GM12878 (cell line): Measurements from ENCODE around the gene MOV10L1. TPM values are rescaled to one million over a fixed set of nuclear protein-coding genes. Genes with fewer than 3 reads are reported as not detected.

Source experiments
- ATAC-seq: fragments of 200-7000 bp; cut with Tn5 transposase; 3 replicates; pipeline ENCODE4 v1.9.1; 2020; ENCODE audit warnings: mild to moderate bottlenecking, moderate library complexity
- BruUV-seq: library from RNA; stranded (reverse); fragments of 400-500 nt; replicated peaks from 2 replicates; lab custom pipeline; 2021; lab: Mats Ljungman, UMichigan
- CTCF ChIA-PET: fragments of 300-600 bp; sonication (Branson Sonifier 250); formaldehyde crosslinking; extraction: SDS; loops from one replicate; lab custom pipeline; 2021; ENCODE audit warnings: inconsistent platforms; lab: Yijun Ruan, JAX
- POLR2A ChIA-PET: fragments of 350-600 bp; formaldehyde crosslinking; extraction: SDS; loops from one replicate; lab custom pipeline; 2021; ENCODE audit warnings: inconsistent platforms; lab: Charles Lee
- RAD21 ChIA-PET: fragments of 300-600 bp; sonication (Branson Sonifier 250); formaldehyde crosslinking; loops from one replicate; lab custom pipeline; 2023; ENCODE audit warnings: antibody characterized with exemption; ENCODE audit not compliant: unreplicated experiment; lab: Charles Lee
- SMC1A ChIA-PET: fragments of 300-600 bp; sonication (Branson Sonifier 250); formaldehyde crosslinking; loops from one replicate; lab custom pipeline; 2023; ENCODE audit not compliant: unreplicated experiment, uncharacterized antibody; lab: Charles Lee
- DNase-seq: peaks from one replicate; pipeline ENCODE4 v3.0.0-alpha.2; 2011; ENCODE audit warnings: low read depth, low spot score
- FAIRE-seq: peaks from 3 replicates; lab custom pipeline; 2011; peaks lifted over from hg19 to GRCh38; lab: Jason Lieb, UNC
- H2AFZ ChIP-seq: 2 replicates; pipeline ENCODE4 v1.6.0; 2011; ENCODE audit warnings: low read depth, low read length, control low read depth; ENCODE audit not compliant: control insufficient read depth
- H3K27ac ChIP-seq: 2 replicates; pipeline ENCODE4 v1.5.1; 2011; ENCODE audit warnings: control low read depth; ENCODE audit not compliant: control insufficient read depth, insufficient read depth
- H3K27me3 ChIP-seq, 2 experiments: replicated peaks in 1 of 2; 2 replicates each; pipeline versions ENCODE4 v1.6.0 to v1.6.1; 2011; ENCODE audit warnings: low read length in 1 of 2; ENCODE audit not compliant: control insufficient read depth in 2 of 2, insufficient read depth in 2 of 2
- H3K36me3 ChIP-seq, 2 experiments: 2 replicates each; pipeline ENCODE4 v1.5.1; 2011; ENCODE audit warnings: low read length in 1 of 2; ENCODE audit not compliant: control insufficient read depth in 2 of 2, insufficient read depth in 2 of 2
- H3K4me1 ChIP-seq: 2 replicates; pipeline ENCODE4 v1.6.1; 2011; ENCODE audit warnings: mild to moderate bottlenecking, low read length, moderate library complexity, mixed read lengths; ENCODE audit not compliant: control insufficient read depth, insufficient read depth
- H3K4me2 ChIP-seq: 2 replicates; pipeline ENCODE4 v1.6.0; 2011; ENCODE audit warnings: control low read depth; ENCODE audit not compliant: control insufficient read depth, insufficient read depth
- H3K4me3 ChIP-seq: fragments of 200-600 bp; sonication (generic); 2 replicates; pipeline ENCODE4 v1.5.1; 2016
- H3K79me2 ChIP-seq: 2 replicates; pipeline ENCODE4 v1.6.0; 2011; ENCODE audit warnings: low read length; ENCODE audit not compliant: control insufficient read depth, insufficient read depth
- H3K9ac ChIP-seq: 2 replicates; pipeline ENCODE4 v1.8.0; 2011; ENCODE audit warnings: low read length, control low read depth, mixed read lengths; ENCODE audit not compliant: control insufficient read depth, insufficient read depth
- H3K9me3 ChIP-seq: replicated peaks from 3 replicates; pipeline ENCODE4 v1.5.1; 2011; ENCODE audit warnings: mild to moderate bottlenecking, low read length; ENCODE audit not compliant: control insufficient read depth, insufficient read depth
- H4K20me1 ChIP-seq: 2 replicates; pipeline ENCODE4 v1.6.0; 2011; ENCODE audit not compliant: control insufficient read depth, insufficient read depth
- BHLHE40 ChIP-seq, 2 experiments: fragments of 450-650 bp in 1 of 2; IDR thresholded peaks; 2 replicates each; pipeline ENCODE4 v1.6.1; 2011 to 2017; ENCODE audit warnings: low read depth in 2 of 2, borderline replicate concordance in 1 of 2, improper control_type of control experiment in 1 of 2, low read length in 1 of 2, mild to moderate bottlenecking in 1 of 2
- CBFB ChIP-seq: IDR thresholded peaks from 2 replicates; pipeline ENCODE4 v1.6.1; 2016; ENCODE audit warnings: antibody characterized with exemption, low read depth
- CEBPB ChIP-seq, 2 experiments: fragments of 150-350 bp in 1 of 2; IDR thresholded peaks; 2 replicates each; pipeline ENCODE4 v1.6.1; 2012 to 2014; ENCODE audit warnings: low read depth in 2 of 2, low read length in 2 of 2, borderline replicate concordance in 1 of 2, inconsistent platforms in 1 of 2
- CHD4 ChIP-seq: fragments of 200-600 bp; sonication (generic); IDR thresholded peaks from 2 replicates; pipeline ENCODE4 v1.6.1; 2016; ENCODE audit warnings: mild to moderate bottlenecking
- CREB1 ChIP-seq: IDR thresholded peaks from 2 replicates; pipeline ENCODE4 v1.6.1; 2012; ENCODE audit warnings: low read depth, mild to moderate bottlenecking, inconsistent platforms
- FOS ChIP-seq: IDR thresholded peaks from 3 replicates; pipeline ENCODE4 v1.6.1; 2011; ENCODE audit warnings: borderline replicate concordance; ENCODE audit not compliant: insufficient read length; ENCODE audit errors: extremely low read depth
- HDAC2 ChIP-seq: fragments of 200-600 bp; sonication (generic); IDR thresholded peaks from 2 replicates; pipeline ENCODE4 v1.6.1; 2017
- HDAC6 ChIP-seq: fragments of 200-600 bp; sonication (generic); IDR thresholded peaks from one replicate; pipeline ENCODE4 v1.8.0; 2017; ENCODE audit warnings: antibody characterized with exemption; ENCODE audit not compliant: unreplicated experiment
- IKZF1 ChIP-seq: fragments of 450-650 bp; conservative IDR thresholded peaks from 2 replicates; pipeline ENCODE4 v1.6.1; 2017; ENCODE audit warnings: antibody characterized with exemption, mild to moderate bottlenecking
- KDM1A ChIP-seq: fragments of 200-600 bp; sonication (generic); IDR thresholded peaks from 2 replicates; pipeline ENCODE4 v1.6.1; 2016; ENCODE audit warnings: borderline replicate concordance
- POLR2AphosphoS2 ChIP-seq: IDR thresholded peaks from 2 replicates; pipeline ENCODE4 v1.6.1; 2011; ENCODE audit warnings: low read depth, mild to moderate bottlenecking, low read length, improper control_type of control experiment, moderate library complexity
- TCF12 ChIP-seq: IDR thresholded peaks from 2 replicates; pipeline ENCODE4 v1.6.1; 2011; ENCODE audit warnings: low read depth, mild to moderate bottlenecking, low read length
- WRNIP1 ChIP-seq: IDR thresholded peaks from 2 replicates; pipeline ENCODE4 v1.6.1; 2011; ENCODE audit warnings: low read depth, low read length, improper control_type of control experiment, borderline replicate concordance
- YBX1 ChIP-seq: fragments of 450-650 bp; IDR thresholded peaks from 2 replicates; pipeline ENCODE4 v1.6.1; 2016; ENCODE audit warnings: antibody characterized with exemption
- ZNF207 ChIP-seq: fragments of 450-650 bp; IDR thresholded peaks from 2 replicates; pipeline ENCODE4 v1.6.1; 2014; ENCODE audit warnings: antibody characterized with exemption, mild to moderate bottlenecking, borderline replicate concordance
- ZNF217 ChIP-seq: fragments of 450-650 bp; IDR thresholded peaks from 2 replicates; pipeline ENCODE4 v1.6.1; 2017; ENCODE audit warnings: antibody characterized with exemption, mild to moderate bottlenecking
- ZNF384 ChIP-seq: IDR thresholded peaks from 2 replicates; pipeline ENCODE4 v1.6.1; 2012; ENCODE audit warnings: low read depth, mild to moderate bottlenecking, low read length, improper control_type of control experiment, borderline replicate concordance
- WGBS: methylation state at CpG from one replicate; pipeline ENCODE4 v1.1.6; 2016; ENCODE audit warnings: low lambda C conversion rate; ENCODE audit not compliant: insufficient replicate concordance, insufficient coverage; ENCODE audit errors: missing lambda C conversion rate; 5-methylcytosine and 5-hydroxymethylcytosine counted together
- in situ Hi-C: fragments of 300-500 bp; cut with MboI; formaldehyde crosslinking; loops from 9 replicates; pipeline ENCODE4 v1.14.3; 2018; ENCODE audit warnings: mixed read lengths
- intact Hi-C: fragments of 100-400 bp; cut with micrococcal nuclease; formaldehyde crosslinking; loops from one replicate; pipeline ENCODE4 v1.14.2; 2022; ENCODE audit not compliant: unreplicated experiment
- polyA plus RNA-seq, 11 experiments: library from polyadenylated mRNA; depleted of rRNA in 4 of 11; unstranded in 6 of 11; stranded (reverse) in 5 of 11; fragments of >200 nt; fragmentation: Nextera tagmentation in 4 of 11; fragmentation: Illumina TruSeq in 1 of 11; extraction: Ambion mirVana in 4 of 11; extraction: Trizol in 1 of 11; gene quantifications; 1 replicate in 1 of 11; 2 replicates in 10 of 11; pipeline versions ENCODE4 v1.2.1 to v1.2.3, GENCODE V29; 2011 to 2016; ENCODE audit warnings: inconsistent platforms in 2 of 11, missing spikeins in 2 of 11, low read depth in 1 of 11
- total RNA-seq, 4 experiments: library from RNA; depleted of rRNA in 3 of 4; stranded (reverse); fragments of >200 nt in 3 of 4; fragmentation: Illumina TruSeq in 1 of 4; extraction: Trizol in 1 of 4; gene quantifications; 2 replicates each; pipeline versions ENCODE4 v1.2.1 to v1.2.3, GENCODE V29; 2013 to 2021
- TF ChIP-seq, protein P1 (sequence below): IDR thresholded peaks from 2 replicates; pipeline ENCODE4 v1.6.1; 2012; ENCODE audit warnings: low read depth, low read length, improper control_type of control experiment

The MOV10L1 gene
- total and polyA plus RNA-seq, 10 of the 15 experiments (the other 5 are each of a cell fraction or from before 2014, with no cell fraction given): 0.22 TPM; not detected in 9

- no peak overlapping the region for H3K4me2 ChIP-seq
- no peaks in the 10 kb centered on the region for H3K4me1 ChIP-seq
- no peaks in the 10 kb centered on the region for H3K27me3 ChIP-seq
- ChIA-PET CTCF (interaction anchor here (0.6 to 2.3 kb wide), 5 partner anchors 18 to 168 kb away, joined by 3 to 13 read pairs (median 4); no protein-coding TSS in a partner anchor), SMC1A (no interaction called here), POLR2A (interaction anchor here (0.6 kb wide), 1 partner anchor 15 kb away, joined by 9 read pairs; no protein-coding TSS in a partner anchor), RAD21 (interaction anchor here (0.6 to 1.3 kb wide), 3 partner anchors 13 to 268 kb away, joined by 3 to 4 read pairs (median 3); no protein-coding TSS in a partner anchor)
- no peak overlapping the region for H2AFZ ChIP-seq
- no peak for TF ChIP-seq BHLHE40 (IDR thresholded peaks at IDR 0.05; ENCODE audit: borderline replicate concordance in 1 of 2, low read depth in 2 of 2, low read length in 1 of 2)
- TF ChIP-seq KDM1A: no peak
- TF ChIP-seq CHD4: no peak
- no peak for TF ChIP-seq FOS
- TF ChIP-seq CEBPB (IDR thresholded peaks at IDR 0.05; ENCODE audit: borderline replicate concordance in 1 of 2, low read depth in 2 of 2, low read length in 2 of 2): no peak
- TF ChIP-seq POLR2AphosphoS2: no peak
- TF ChIP-seq, protein P1, sequence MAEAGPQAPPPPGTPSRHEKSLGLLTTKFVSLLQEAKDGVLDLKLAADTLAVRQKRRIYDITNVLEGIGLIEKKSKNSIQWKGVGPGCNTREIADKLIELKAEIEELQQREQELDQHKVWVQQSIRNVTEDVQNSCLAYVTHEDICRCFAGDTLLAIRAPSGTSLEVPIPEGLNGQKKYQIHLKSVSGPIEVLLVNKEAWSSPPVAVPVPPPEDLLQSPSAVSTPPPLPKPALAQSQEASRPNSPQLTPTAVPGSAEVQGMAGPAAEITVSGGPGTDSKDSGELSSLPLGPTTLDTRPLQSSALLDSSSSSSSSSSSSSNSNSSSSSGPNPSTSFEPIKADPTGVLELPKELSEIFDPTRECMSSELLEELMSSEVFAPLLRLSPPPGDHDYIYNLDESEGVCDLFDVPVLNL: no peak
- no peak for TF ChIP-seq ZNF384
- TF ChIP-seq HDAC2: no peak
- no peak for TF ChIP-seq CBFB
- no peak for TF ChIP-seq TCF12
- TF ChIP-seq ZNF217: no peak
- no peak for TF ChIP-seq IKZF1
- no peak for TF ChIP-seq CREB1
- TF ChIP-seq HDAC6: no peak
- TF ChIP-seq YBX1: no peak
- TF ChIP-seq ZNF207: no peak
- TF ChIP-seq WRNIP1: no peak
- H3K9ac ChIP-seq: no peak overlapping the region
- no peak overlapping the region for H3K27ac ChIP-seq
- no peak overlapping the region for H3K4me3 ChIP-seq
- no peaks in the 10 kb centered on the region for H3K9me3 ChIP-seq
- FAIRE-seq (no peak), DNase-seq (no peak), ATAC-seq (no peak)
- peaks cover 5 to 21% of the 10 kb centered on the region in 2 experiments; a peak in 3 of 4 replicates for H3K36me3 ChIP-seq
- WGBS: 86% methylated on average over 22 of the region's 22 CpGs
- in situ Hi-C loops: loop anchor here (5.0 kb wide), 1 partner anchor 276 kb away; no protein-coding TSS in a partner anchor
- H3K79me2 ChIP-seq: no peaks in the 10 kb centered on the region; the same call in 1 of the 2 replicates
- BruUV-seq: no TSS peak
- intact Hi-C loops: no loop called here
- no peaks in the 10 kb centered on the region; the same call in 1 of the 2 replicates for H4K20me1 ChIP-seq
These were observed 118.7 kb downstream of the MOV10L1 start for GRCh38 chr22:50208430-50208938.
